ENCODE data around the gene CRB2. TPM values are rescaled to one million over a fixed set of nuclear protein-coding genes. Genes with fewer than 3 reads are reported as not detected.

Gene CRB2
- total and polyA plus RNA-seq, 2 of the 4 experiments (the other 2 are of a cell fraction) = not detected

GRCh38 chr9:123423311-123423640, 67.3 kb downstream of the CRB2 start:
- H3K56ac ChIP-seq (ENCODE audit: extremely low read depth, insufficient read depth, low read length) = no peak overlapping the region
- H4K5ac ChIP-seq (ENCODE audit: low read depth, low read length) = no peak overlapping the region
- BruUV-seq (replicated peaks) = no TSS peak
- H4K91ac ChIP-seq (ENCODE audit: insufficient read depth, low read depth, low read length) = no peak overlapping the region
- DNase-seq = no peak
- TF ChIP-seq USF2 (IDR thresholded peaks at IDR 0.05; ENCODE audit: low read depth, low read length) (no peak), RAD21 (IDR thresholded peaks at IDR 0.05; ENCODE audit: low read length) (no peak)
- dilution Hi-C loops (cut with HindIII; ENCODE audit: low sequenced_read_pairs, unreplicated experiment) (no loop called here), intact Hi-C loops (cut with micrococcal nuclease) (no loop called here), in situ Hi-C loops (cut with MboI; ENCODE audit: low sequenced_read_pairs) (no loop called here)
- no peak overlapping the region for H2BK20ac ChIP-seq (ENCODE audit: low read depth, low read length)
- H3K4me3 ChIP-seq (ENCODE audit: insufficient read depth, low read depth, low read length) = no peak overlapping the region
- H3K9me3 ChIP-seq (ENCODE audit: control insufficient read depth, insufficient read depth, low read length) = no peaks in the 10 kb centered on the region
- 82% methylated on average over 3 of the region's 8 CpGs; no CpG with 5 or more reads in 1 of the 2 experiments for WGBS, 2 experiments (ENCODE audit: extremely low coverage in 2 of 2, insufficient read length in 1 of 2)
- no peak overlapping the region for H3K18ac ChIP-seq (ENCODE audit: low read depth, low read length)
- POLR2A ChIA-PET (ENCODE audit: unreplicated experiment) = no interaction called here
- H3K27ac ChIP-seq (ENCODE audit: insufficient read depth, low read length) = no peak overlapping the region
- H3K9ac ChIP-seq (ENCODE audit: low read depth, low read length) = no peak overlapping the region
- no peak overlapping the region for H3K23ac ChIP-seq (ENCODE audit: low read depth, low read length)
- H2BK120ac ChIP-seq (ENCODE audit: low read depth, low read length) = no peak overlapping the region
- H3K79me1 ChIP-seq (ENCODE audit: low read depth in 1 of 2, low read length in 2 of 2) = no peaks in the 10 kb centered on the region
- H3K4ac ChIP-seq (ENCODE audit: low read depth, low read length) = no peak overlapping the region
- H3K36me3 ChIP-seq (ENCODE audit: control insufficient read depth, insufficient read depth, low read length) = no peaks in the 10 kb centered on the region
- H2BK15ac ChIP-seq (ENCODE audit: low read depth, low read length) = no peak overlapping the region
- no peak overlapping the region for H2BK5ac ChIP-seq (ENCODE audit: low read depth, low read length, poor library complexity, severe bottlenecking)
- H2AK9ac ChIP-seq (replicated peaks; ENCODE audit: low read depth, low read length, poor library complexity) = no peak overlapping the region
- no peak overlapping the region for H2AFZ ChIP-seq (replicated peaks; ENCODE audit: low read length, poor library complexity)
- no peak overlapping the region for H3K14ac ChIP-seq (replicated peaks; ENCODE audit: low read depth, low read length)
- CTCF ChIA-PET = no interaction called here
- no peak overlapping the region for H3K4me2 ChIP-seq (ENCODE audit: low read depth, low read length)
- ATAC-seq (ENCODE audit: low read depth) = no peak
- no peaks in the 10 kb centered on the region for H4K20me1 ChIP-seq (ENCODE audit: insufficient read depth, low read length)
- no peak overlapping the region for H2AK5ac ChIP-seq (ENCODE audit: low read depth, low read length)
- no peak overlapping the region for H4K8ac ChIP-seq (ENCODE audit: low read depth in 2 of 2, low read length in 2 of 2)
- no peaks in the 10 kb centered on the region; the same call in 1 of the 2 replicates for H3K9me1 ChIP-seq (ENCODE audit: insufficient read depth, low read length)
- no peaks in the 10 kb centered on the region for H3K4me1 ChIP-seq (ENCODE audit: control insufficient read depth, insufficient read depth, low read length)
- H3K27me3 ChIP-seq (ENCODE audit: control insufficient read depth, insufficient read depth, low read length) = no peaks in the 10 kb centered on the region

Measured in IMR-90 (cell line).